PC-3 (cell line): Measurements from ENCODE around the gene TSHZ2. TPM values are rescaled to one million over a fixed set of nuclear protein-coding genes. Genes with fewer than 3 reads are reported as not detected.
"Not testable (repeated sequence)": the region's sequence is repeated elsewhere in the genome, so short reads cannot be mapped to it uniquely, and the experiment has no call there.

ENCODE experiments used
- ATAC-seq: fragments of 200-7000 bp; cut with Tn5 transposase; 2 replicates; pipeline ENCODE4 v1.9.1; 2020; ENCODE audit warnings: mild to moderate bottlenecking, moderate library complexity
- BruUV-seq: library from RNA; stranded (reverse); fragments of 400-500 nt; replicated peaks from 2 replicates; lab custom pipeline; 2021; lab: Mats Ljungman, UMichigan
- CTCF ChIA-PET: fragments of 300-600 bp; sonication (Branson Sonifier 250); formaldehyde crosslinking; loops from one replicate; lab custom pipeline; 2022; ENCODE audit warnings: antibody characterized with exemption; lab: Charles Lee
- POLR2A ChIA-PET: fragments of 300-600 bp; sonication (Branson Sonifier 250); formaldehyde crosslinking; loops from one replicate; lab custom pipeline; 2022; ENCODE audit warnings: antibody characterized with exemption; ENCODE audit not compliant: unreplicated experiment; lab: Charles Lee
- DNase-seq: peaks from one replicate; pipeline ENCODE4 v3.0.0-alpha.2; 2015
- H2AFZ ChIP-seq: fragments of 300-600 bp; sonication (generic); 2 replicates; pipeline ENCODE4 v1.6.0; 2016; ENCODE audit warnings: antibody characterized with exemption, low read length
- H3F3A ChIP-seq: fragments of 300-600 bp; sonication (generic); one replicate; pipeline ENCODE4 v1.6.0; 2017; ENCODE audit warnings: antibody characterized with exemption, low read length, control low read depth, mild to moderate bottlenecking; ENCODE audit not compliant: unreplicated experiment
- H3K27ac ChIP-seq: fragments of 300-600 bp; sonication (generic); 2 replicates; pipeline ENCODE4 v1.5.1; 2016; ENCODE audit warnings: mild to moderate bottlenecking, low read length
- H3K27me3 ChIP-seq: fragments of 300-600 bp; sonication (generic); 2 replicates; pipeline ENCODE4 v1.6.1; 2016; ENCODE audit warnings: low read length, mixed read lengths
- H3K36me3 ChIP-seq: fragments of 300-600 bp; sonication (generic); 2 replicates; pipeline ENCODE4 v1.6.1; 2016; ENCODE audit warnings: low read depth, mixed run types, low read length, mixed read lengths
- H3K4me1 ChIP-seq: fragments of 300-600 bp; sonication (generic); 2 replicates; pipeline ENCODE4 v1.5.1; 2016; ENCODE audit warnings: low read length; ENCODE audit not compliant: insufficient read depth
- H3K4me2 ChIP-seq: fragments of 300-600 bp; sonication (generic); 2 replicates; pipeline ENCODE4 v1.6.0; 2016; ENCODE audit warnings: low read length
- H3K4me3 ChIP-seq: fragments of 300-600 bp; sonication (generic); 2 replicates; pipeline ENCODE4 v1.5.1; 2016; ENCODE audit warnings: mild to moderate bottlenecking, low read length, mixed read lengths
- H3K79me2 ChIP-seq: fragments of 300-600 bp; sonication (generic); 2 replicates; pipeline ENCODE4 v1.6.1; 2017; ENCODE audit warnings: low read length, mixed read lengths
- H3K9ac ChIP-seq: fragments of 300-600 bp; sonication (generic); 2 replicates; pipeline ENCODE4 v1.6.0; 2016; ENCODE audit warnings: mild to moderate bottlenecking, low read length
- H3K9me2 ChIP-seq: fragments of 300-600 bp; sonication (generic); replicated peaks from 2 replicates; pipeline ENCODE4 v1.6.1; 2016; ENCODE audit warnings: mixed run types, low read length, mixed read lengths
- H3K9me3 ChIP-seq: fragments of 300-600 bp; sonication (generic); 2 replicates; pipeline ENCODE4 v1.6.1; 2016; ENCODE audit warnings: low read length, mixed read lengths
- H4K20me1 ChIP-seq: fragments of 300-600 bp; sonication (generic); 2 replicates; pipeline ENCODE4 v1.6.1; 2016; ENCODE audit warnings: low read length, mixed read lengths
- EZH2 ChIP-seq: fragments of 300-600 bp; sonication (generic); IDR thresholded peaks from one replicate; pipeline ENCODE4 v1.6.1; 2017; ENCODE audit warnings: antibody characterized with exemption, mild to moderate bottlenecking, low read length; ENCODE audit not compliant: unreplicated experiment
- EZH2phosphoT487 ChIP-seq: fragments of 300-600 bp; sonication (generic); IDR thresholded peaks from 2 replicates; pipeline ENCODE4 v1.6.1; 2018; ENCODE audit warnings: mild to moderate bottlenecking, antibody characterized with exemption, low read length, borderline replicate concordance
- intact Hi-C: fragments of 100-400 bp; cut with micrococcal nuclease; formaldehyde crosslinking; loops from 2 replicates; pipeline ENCODE4 v1.9.0; 2023
- total RNA-seq: library from RNA; depleted of rRNA; stranded (reverse); fragments of >200 nt; gene quantifications from 2 replicates; pipeline ENCODE4 v1.2.3, GENCODE V29; 2014
- TF ChIP-seq, protein P1 (sequence below): fragments of 300-600 bp; sonication (generic); conservative IDR thresholded peaks from 2 replicates; pipeline ENCODE4 v1.5.1; 2017; ENCODE audit warnings: antibody characterized with exemption, low read depth, mild to moderate bottlenecking, low read length

The TSHZ2 gene
- total RNA-seq, 1 experiment from 2014 or later: not detected

DNA sequence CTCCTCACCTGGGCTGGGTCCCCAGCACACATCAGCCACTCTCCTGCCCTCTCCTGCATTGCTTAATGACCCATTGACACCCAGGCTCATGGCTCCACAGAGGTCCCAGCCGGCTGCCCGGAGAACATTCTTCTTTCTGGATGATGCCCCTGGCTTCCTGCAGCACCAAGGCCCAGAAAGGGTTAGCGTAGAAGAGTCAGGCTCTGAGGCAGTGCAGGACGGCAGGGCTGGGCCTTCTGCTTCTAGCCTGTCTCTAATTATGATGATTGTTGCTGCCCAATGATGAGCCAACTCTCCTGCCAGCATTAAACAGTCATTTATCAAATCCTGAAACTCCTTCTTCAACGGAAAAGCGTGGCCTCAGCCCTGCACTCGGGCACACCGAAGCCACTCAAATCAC, 555.0 kb downstream of the TSHZ2 start:
- intact Hi-C loops: no loop called here
- BruUV-seq: no TSS peak
- Histone ChIP-seq H3K4me3 (no peak overlapping the region), H2AFZ (no peak overlapping the region), H3K27ac (no peak overlapping the region), H3K4me1 (no peaks in the 10 kb centered on the region), H3K9me3 (no peaks in the 10 kb centered on the region), H3K9me2 (no peaks in the 10 kb centered on the region), H3K36me3 (no peaks in the 10 kb centered on the region), H4K20me1 (no peaks in the 10 kb centered on the region), H3K27me3 (no peaks in the 10 kb centered on the region), H3K4me2 (no peak overlapping the region), H3K79me2 (no peaks in the 10 kb centered on the region), H3F3A (no peaks in the 10 kb centered on the region), H3K9ac (no peak overlapping the region)
- CTCF ChIA-PET: no interaction called here
- POLR2A ChIA-PET: no interaction called here
- DNase-seq: no peak
- no peak for ATAC-seq
- TF ChIP-seq, protein P1, sequence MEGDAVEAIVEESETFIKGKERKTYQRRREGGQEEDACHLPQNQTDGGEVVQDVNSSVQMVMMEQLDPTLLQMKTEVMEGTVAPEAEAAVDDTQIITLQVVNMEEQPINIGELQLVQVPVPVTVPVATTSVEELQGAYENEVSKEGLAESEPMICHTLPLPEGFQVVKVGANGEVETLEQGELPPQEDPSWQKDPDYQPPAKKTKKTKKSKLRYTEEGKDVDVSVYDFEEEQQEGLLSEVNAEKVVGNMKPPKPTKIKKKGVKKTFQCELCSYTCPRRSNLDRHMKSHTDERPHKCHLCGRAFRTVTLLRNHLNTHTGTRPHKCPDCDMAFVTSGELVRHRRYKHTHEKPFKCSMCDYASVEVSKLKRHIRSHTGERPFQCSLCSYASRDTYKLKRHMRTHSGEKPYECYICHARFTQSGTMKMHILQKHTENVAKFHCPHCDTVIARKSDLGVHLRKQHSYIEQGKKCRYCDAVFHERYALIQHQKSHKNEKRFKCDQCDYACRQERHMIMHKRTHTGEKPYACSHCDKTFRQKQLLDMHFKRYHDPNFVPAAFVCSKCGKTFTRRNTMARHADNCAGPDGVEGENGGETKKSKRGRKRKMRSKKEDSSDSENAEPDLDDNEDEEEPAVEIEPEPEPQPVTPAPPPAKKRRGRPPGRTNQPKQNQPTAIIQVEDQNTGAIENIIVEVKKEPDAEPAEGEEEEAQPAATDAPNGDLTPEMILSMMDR: no peak
- TF ChIP-seq EZH2 (no peak), EZH2phosphoT487 (no peak)

DNA sequence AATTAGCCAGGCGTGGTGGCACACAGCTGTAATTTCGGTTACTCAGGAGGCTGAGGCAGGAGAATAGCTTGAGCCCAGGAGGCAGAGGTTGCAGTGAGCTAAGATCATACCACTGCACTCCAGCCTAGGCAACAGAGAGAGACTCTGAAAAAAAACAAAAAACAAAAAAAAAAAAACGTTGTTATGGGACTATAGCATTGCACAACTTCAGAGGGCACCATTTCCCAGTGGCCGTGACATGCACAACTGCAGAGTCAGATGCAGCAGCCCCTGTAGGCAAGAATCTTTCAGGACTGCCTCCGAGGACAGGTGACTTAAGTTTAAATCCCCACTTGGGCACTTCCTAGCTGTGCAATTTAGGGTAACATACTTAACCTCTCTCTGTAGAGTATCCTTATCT, 557.5 kb downstream of the TSHZ2 start:
- Histone ChIP-seq H4K20me1 (no peaks in the 10 kb centered on the region), H3K9me3 (no peaks in the 10 kb centered on the region), H2AFZ (no peak overlapping the region), H3K4me1 (no peaks in the 10 kb centered on the region), H3K4me2 (no peak overlapping the region), H3K9ac (no peak overlapping the region), H3F3A (no peaks in the 10 kb centered on the region), H3K36me3 (no peaks in the 10 kb centered on the region), H3K79me2 (no peaks in the 10 kb centered on the region), H3K27me3 (no peaks in the 10 kb centered on the region), H3K9me2 (no peaks in the 10 kb centered on the region), H3K27ac (no peak overlapping the region), H3K4me3 (no peak overlapping the region)
- no TSS peak for BruUV-seq
- intact Hi-C loops: no loop called here
- ChIA-PET POLR2A (interaction anchor here (0.5 kb wide), 1 partner anchor 209 kb away, joined by 3 read pairs; no protein-coding TSS in a partner anchor), CTCF (no interaction called here)
- no peak for DNase-seq
- no peak for ATAC-seq
- TF ChIP-seq EZH2phosphoT487 (no peak), EZH2 (no peak)
- TF ChIP-seq, protein P1: no peak

DNA sequence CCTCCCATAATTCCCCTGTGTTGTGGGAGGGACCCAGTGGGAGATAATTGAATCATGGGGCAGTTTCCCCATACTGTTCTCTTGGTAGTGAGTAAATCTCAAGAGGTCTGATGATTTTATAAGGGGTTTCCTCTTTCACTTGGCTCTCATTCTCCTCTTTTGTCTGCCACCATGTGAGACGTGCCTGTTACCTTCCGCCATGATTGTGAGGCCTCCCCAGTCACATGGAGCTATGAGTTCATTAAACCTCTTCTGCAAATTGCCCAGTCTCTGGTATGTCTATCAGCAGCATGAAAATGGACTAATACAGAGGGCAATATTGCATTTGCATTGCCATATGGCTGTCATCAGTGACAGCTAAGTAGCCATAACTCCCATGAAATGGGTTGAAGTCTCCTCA, 558.3 kb downstream of the TSHZ2 start:
- CTCF ChIA-PET: no interaction called here
- BruUV-seq: no TSS peak

DNA sequence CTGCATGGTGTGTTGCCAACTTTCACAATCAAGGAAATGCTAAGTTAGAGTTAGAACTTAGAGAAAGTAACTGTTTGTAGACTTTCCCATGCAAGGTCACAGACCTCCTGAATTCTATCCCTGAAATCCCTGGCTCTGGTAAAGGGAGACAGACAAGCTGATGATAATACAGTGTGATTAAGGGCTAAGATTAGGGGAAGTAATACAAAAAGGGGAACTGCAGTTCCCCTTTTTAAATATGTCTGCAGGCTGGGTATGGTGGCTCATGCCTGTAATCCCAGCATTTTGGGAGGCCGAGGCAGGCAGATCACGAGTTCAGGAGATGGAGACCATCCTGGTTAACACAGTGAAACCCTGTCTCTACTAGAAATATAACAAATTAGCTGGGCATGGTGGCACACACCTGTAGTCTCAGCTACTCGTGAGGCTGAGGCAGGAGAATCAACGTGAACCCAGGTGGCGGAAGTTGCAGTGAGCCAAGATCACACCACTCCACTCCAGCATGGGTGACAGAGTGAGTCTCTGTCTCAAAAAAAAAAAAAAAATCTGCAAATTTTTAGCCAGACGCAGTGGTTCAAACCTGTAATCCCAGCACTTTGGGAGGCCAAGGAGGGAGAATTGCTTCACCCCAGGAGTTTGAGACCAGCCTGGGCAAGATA, 560.6 kb downstream of the TSHZ2 start:
- H3K9me3 ChIP-seq, H3K4me1 ChIP-seq, H3K4me3 ChIP-seq, CTCF ChIA-PET, H3K9ac ChIP-seq, POLR2A ChIA-PET, H3K36me3 ChIP-seq, H3K27me3 ChIP-seq, intact Hi-C loops, DNase-seq, H3F3A ChIP-seq, H2AFZ ChIP-seq, H3K27ac ChIP-seq, ATAC-seq, H3K79me2 ChIP-seq, H3K9me2 ChIP-seq, H4K20me1 ChIP-seq, H3K4me2 ChIP-seq, BruUV-seq: not testable (repeated sequence)

More for the DNA sequence above, 558.3 kb downstream of the TSHZ2 start:
- Histone ChIP-seq H3K36me3 (no peaks in the 10 kb centered on the region), H3K27ac (no peak overlapping the region), H3K27me3 (no peaks in the 10 kb centered on the region), H3K79me2 (no peaks in the 10 kb centered on the region), H3K9me3 (no peaks in the 10 kb centered on the region), H3K4me3 (no peak overlapping the region), H3K4me1 (no peaks in the 10 kb centered on the region), H2AFZ (no peak overlapping the region), H3K4me2 (no peak overlapping the region), H3F3A (no peaks in the 10 kb centered on the region), H3K9ac (no peak overlapping the region), H3K9me2 (no peaks in the 10 kb centered on the region), H4K20me1 (no peaks in the 10 kb centered on the region)
- ATAC-seq: no peak
- intact Hi-C loops: no loop called here
- no peak for DNase-seq
- no peak for TF ChIP-seq EZH2phosphoT487
- TF ChIP-seq, protein P1: no peak
- TF ChIP-seq EZH2: no peak
- POLR2A ChIA-PET: no interaction called here
